Chondrocyte (in vitro differentiated cells): ENCODE measurements around the gene CIT. TPM values are rescaled to one million over a fixed set of nuclear protein-coding genes. Genes with fewer than 3 reads are reported as not detected.

ENCODE experiments used
- DNase-seq: peaks from one replicate; pipeline ENCODE4 v3.0.0; 2021; ENCODE audit warnings: mixed read lengths, low spot score
- H3K27ac Mint-ChIP-seq: one replicate; pipeline ENCODE4 v1.8.0; 2021; ENCODE audit warnings: mild to moderate bottlenecking, moderate library complexity, mixed read lengths; ENCODE audit not compliant: unreplicated experiment
- H3K27me3 Mint-ChIP-seq: 2 replicates; pipeline ENCODE4 v1.8.0; 2021; ENCODE audit warnings: low read depth, mixed read lengths
- H3K36me3 Mint-ChIP-seq: 2 replicates; pipeline ENCODE4 v1.8.0; 2021; ENCODE audit warnings: low read depth, mixed read lengths
- H3K4me1 Mint-ChIP-seq: 2 replicates; pipeline ENCODE4 v1.8.0; 2021; ENCODE audit warnings: low read depth, mild to moderate bottlenecking, mixed read lengths
- H3K4me3 Mint-ChIP-seq: one replicate; pipeline ENCODE4 v1.8.0; 2021; ENCODE audit warnings: mild to moderate bottlenecking, moderate library complexity, mixed read lengths; ENCODE audit not compliant: unreplicated experiment
- H3K9me3 Mint-ChIP-seq: 2 replicates; pipeline ENCODE4 v1.8.0; 2021; ENCODE audit warnings: low read depth, mixed read lengths
- CTCF ChIP-seq: fragments of 200-600 bp; sonication (generic); IDR thresholded peaks from 2 replicates; pipeline ENCODE4 v1.5.0; 2021; ENCODE audit warnings: antibody characterized with exemption, mild to moderate bottlenecking, moderate library complexity
- total RNA-seq: library from RNA; stranded (reverse); gene quantifications from 3 replicates; pipeline ENCODE4 v1.2.1, GENCODE V29; 2021

CIT gene
- total RNA-seq, 1 donor from 2014 or later, result 9.9 TPM

GRCh38 chr12:119751961-119752360, 125.2 kb downstream of the CIT start:
- no peak for TF ChIP-seq CTCF

GRCh38 chr12:119749666-119750065, 127.5 kb downstream of the CIT start:
- Mint-ChIP-seq H3K27me3 (no peaks in the 10 kb centered on the region), H3K27ac (no peak overlapping the region), H3K4me3 (no peak overlapping the region), H3K36me3 (peaks cover 7% of the 10 kb centered on the region), H3K9me3 (peaks cover 17% of the 10 kb centered on the region), H3K4me1 (peaks cover 3% of the 10 kb centered on the region)
- no peak for DNase-seq
- TF ChIP-seq CTCF, result no peak

More at GRCh38 chr12:119751961-119752360, 125.2 kb downstream of the CIT start:
- no peak overlapping the region for H3K4me3 Mint-ChIP-seq
- no peaks in the 10 kb centered on the region for H3K9me3 Mint-ChIP-seq
- H3K4me1 Mint-ChIP-seq, result peaks cover 3% of the 10 kb centered on the region
- H3K27ac Mint-ChIP-seq, result no peak overlapping the region
- H3K27me3 Mint-ChIP-seq, result no peaks in the 10 kb centered on the region
- no peaks in the 10 kb centered on the region for H3K36me3 Mint-ChIP-seq
- no peak for DNase-seq

- no peak for TF ChIP-seq CTCF
- H3K36me3 Mint-ChIP-seq, result peaks cover 13% of the 10 kb centered on the region
- peaks cover 24% of the 10 kb centered on the region for H3K9me3 Mint-ChIP-seq
- H3K27me3 Mint-ChIP-seq, result no peaks in the 10 kb centered on the region
- H3K4me3 Mint-ChIP-seq, result no peak overlapping the region
- DNase-seq, result no peak
- H3K27ac Mint-ChIP-seq, result no peak overlapping the region
- peaks cover 3% of the 10 kb centered on the region for H3K4me1 Mint-ChIP-seq
These were observed 128.6 kb downstream of the CIT start for GRCh38 chr12:119748497-119748896.

- H3K27ac Mint-ChIP-seq, result no peak overlapping the region
- peaks cover 17% of the 10 kb centered on the region for H3K36me3 Mint-ChIP-seq
- no peak for TF ChIP-seq CTCF
- peaks cover 29% of the 10 kb centered on the region for H3K9me3 Mint-ChIP-seq
- peaks cover under 1% of the 10 kb centered on the region for H3K4me1 Mint-ChIP-seq
- no peak overlapping the region for H3K4me3 Mint-ChIP-seq
- no peaks in the 10 kb centered on the region for H3K27me3 Mint-ChIP-seq
- no peak for DNase-seq
These were observed 131.0 kb downstream of the CIT start for GRCh38 chr12:119746169-119746568.

- Mint-ChIP-seq H3K9me3 (peaks cover 29% of the 10 kb centered on the region), H3K27me3 (no peaks in the 10 kb centered on the region), H3K36me3 (peaks cover 17% of the 10 kb centered on the region), H3K4me1 (no peaks in the 10 kb centered on the region), H3K4me3 (no peak overlapping the region), H3K27ac (no peak overlapping the region)
- no peak for DNase-seq
- no peak for TF ChIP-seq CTCF
These were observed 132.1 kb downstream of the CIT start for GRCh38 chr12:119744900-119745606.
